Measurements from ENCODE around the gene TNIK. TPM values are rescaled to one million over a fixed set of nuclear protein-coding genes. Genes with fewer than 3 reads are reported as not detected.

TNIK gene
- total and polyA plus RNA-seq, 2 of the 4 experiments (the other 2 are of a cell fraction) = 3.4 to 6.3 TPM

GRCh38 chr3:171390051-171390941, 69.9 kb downstream of the TNIK start:
- WGBS, 2 experiments (ENCODE audit: extremely low coverage in 2 of 2, insufficient read length in 1 of 2) = 100% methylated on average over 3 of the region's 9 CpGs; no CpG with 5 or more reads in 1 of the 2 experiments
- no peak overlapping the region for H3K4me2 ChIP-seq (ENCODE audit: low read depth, low read length)
- H3K23ac ChIP-seq (ENCODE audit: low read depth, low read length) = no peak overlapping the region
- DNase-seq (no peak), ATAC-seq (ENCODE audit: low read depth) (no peak)
- dilution Hi-C loops (cut with HindIII; ENCODE audit: low sequenced_read_pairs, unreplicated experiment) (no loop called here), intact Hi-C loops (cut with micrococcal nuclease) (no loop called here), in situ Hi-C loops (cut with MboI; ENCODE audit: low sequenced_read_pairs) (no loop called here)
- H4K5ac ChIP-seq (ENCODE audit: low read depth, low read length) = no peak overlapping the region
- H3K27ac ChIP-seq (ENCODE audit: insufficient read depth, low read length) = no peak overlapping the region
- no peak overlapping the region for H2BK5ac ChIP-seq (ENCODE audit: low read depth, low read length, poor library complexity, severe bottlenecking)
- BruUV-seq (replicated peaks) = no TSS peak
- H3K9me1 ChIP-seq (ENCODE audit: insufficient read depth, low read length) = peaks cover 4% of the 10 kb centered on the region; the same call in 1 of the 2 replicates
- POLR2A ChIA-PET (ENCODE audit: unreplicated experiment) = no interaction called here
- H2AFZ ChIP-seq (replicated peaks; ENCODE audit: low read length, poor library complexity) = no peak overlapping the region
- no peaks in the 10 kb centered on the region for H4K20me1 ChIP-seq (ENCODE audit: insufficient read depth, low read length)
- H2BK20ac ChIP-seq (ENCODE audit: low read depth, low read length) = no peak overlapping the region
- no peaks in the 10 kb centered on the region for H3K27me3 ChIP-seq (ENCODE audit: control insufficient read depth, insufficient read depth, low read length)
- TF ChIP-seq MXI1 (IDR thresholded peaks at IDR 0.05; ENCODE audit: borderline replicate concordance, low read depth, low read length) (no peak), RAD21 (IDR thresholded peaks at IDR 0.05; ENCODE audit: low read length) (no peak), MAZ (IDR thresholded peaks at IDR 0.05; ENCODE audit: borderline replicate concordance, low read depth, low read length) (no peak)
- no peak overlapping the region for H4K91ac ChIP-seq (ENCODE audit: insufficient read depth, low read depth, low read length)
- H3K79me1 ChIP-seq (ENCODE audit: low read depth in 1 of 2, low read length in 2 of 2) = no peaks in the 10 kb centered on the region; a peak in 1 of 4 replicates
- peaks cover 2% of the 10 kb centered on the region for H3K4me1 ChIP-seq (ENCODE audit: control insufficient read depth, insufficient read depth, low read length)
- H3K9me3 ChIP-seq (ENCODE audit: control insufficient read depth, insufficient read depth, low read length) = no peaks in the 10 kb centered on the region
- H2AK5ac ChIP-seq (ENCODE audit: low read depth, low read length) = no peak overlapping the region
- H4K8ac ChIP-seq (ENCODE audit: low read depth in 2 of 2, low read length in 2 of 2) = no peak overlapping the region
- H3K36me3 ChIP-seq (ENCODE audit: control insufficient read depth, insufficient read depth, low read length) = no peaks in the 10 kb centered on the region
- no peak overlapping the region for H2BK15ac ChIP-seq (ENCODE audit: low read depth, low read length)
- no peak overlapping the region for H3K4me3 ChIP-seq (ENCODE audit: insufficient read depth, low read depth, low read length)
- no peak overlapping the region for H3K56ac ChIP-seq (ENCODE audit: extremely low read depth, insufficient read depth, low read length)
- no peak overlapping the region for H3K14ac ChIP-seq (replicated peaks; ENCODE audit: low read depth, low read length)
- no peak overlapping the region for H3K9ac ChIP-seq (ENCODE audit: low read depth, low read length)
- no peak overlapping the region for H3K18ac ChIP-seq (ENCODE audit: low read depth, low read length)
- no peak overlapping the region for H2BK120ac ChIP-seq (ENCODE audit: low read depth, low read length)
- no peak overlapping the region for H2AK9ac ChIP-seq (replicated peaks; ENCODE audit: low read depth, low read length, poor library complexity)
- no peak overlapping the region for H3K4ac ChIP-seq (ENCODE audit: low read depth, low read length)
- CTCF ChIA-PET = interaction anchor here (0.6 to 1.4 kb wide), 2 partner anchors 9 to 147 kb away, joined by 3 to 6 read pairs; no protein-coding TSS in a partner anchor

Data from IMR-90 (cell line).